Ovary (tissue), 3 donors: Measurements from ENCODE around the gene ADCY6.

Experiments
- EP300 ChIP-seq: sonication (generic); formaldehyde crosslinking; IDR thresholded peaks from one replicate; pipeline ENCODE4 v1.6.1; 2017; ENCODE audit warnings: antibody characterized with exemption
- POLR2A ChIP-seq: fragments of 450-650 bp; IDR thresholded peaks from one replicate; pipeline ENCODE4 v1.6.1; 2017; ENCODE audit warnings: antibody characterized with exemption, mild to moderate bottlenecking, moderate library complexity
- TF ChIP-seq, protein P1 (sequence below), 3 donors: fragments of 450-650 bp in 2 of 3; fragments of 200-600 bp in 1 of 3; IDR thresholded peaks; one replicate each; pipeline versions ENCODE4 v1.5.1 to v1.8.0; 2016 to 2022; ENCODE audit warnings: antibody characterized with exemption in 3 of 3, mild to moderate bottlenecking in 1 of 3
- donor health status: DM: no; HTN: no; CAD: no.

DNA sequence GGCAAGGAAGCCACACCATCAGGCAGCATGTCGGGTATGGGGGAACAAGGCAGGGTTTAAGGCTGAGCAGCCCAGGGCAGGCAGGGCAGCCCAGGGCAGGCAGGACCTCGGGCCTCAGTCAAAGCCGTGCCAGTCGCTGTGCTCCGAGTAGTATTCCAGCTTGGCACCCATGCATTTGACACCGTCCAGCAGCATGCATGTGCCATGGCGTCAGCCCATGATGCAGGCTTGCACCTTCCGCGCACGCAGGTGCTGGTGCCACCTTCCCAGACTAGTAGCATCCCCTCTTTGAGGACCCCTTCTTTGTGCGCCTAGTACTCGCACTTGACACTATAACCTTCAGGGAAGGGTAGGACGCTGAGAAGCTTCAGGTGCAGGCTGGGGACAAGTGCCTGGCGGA lies 11.6 kb upstream of the ADCY6 start:
- TF ChIP-seq, protein P1, sequence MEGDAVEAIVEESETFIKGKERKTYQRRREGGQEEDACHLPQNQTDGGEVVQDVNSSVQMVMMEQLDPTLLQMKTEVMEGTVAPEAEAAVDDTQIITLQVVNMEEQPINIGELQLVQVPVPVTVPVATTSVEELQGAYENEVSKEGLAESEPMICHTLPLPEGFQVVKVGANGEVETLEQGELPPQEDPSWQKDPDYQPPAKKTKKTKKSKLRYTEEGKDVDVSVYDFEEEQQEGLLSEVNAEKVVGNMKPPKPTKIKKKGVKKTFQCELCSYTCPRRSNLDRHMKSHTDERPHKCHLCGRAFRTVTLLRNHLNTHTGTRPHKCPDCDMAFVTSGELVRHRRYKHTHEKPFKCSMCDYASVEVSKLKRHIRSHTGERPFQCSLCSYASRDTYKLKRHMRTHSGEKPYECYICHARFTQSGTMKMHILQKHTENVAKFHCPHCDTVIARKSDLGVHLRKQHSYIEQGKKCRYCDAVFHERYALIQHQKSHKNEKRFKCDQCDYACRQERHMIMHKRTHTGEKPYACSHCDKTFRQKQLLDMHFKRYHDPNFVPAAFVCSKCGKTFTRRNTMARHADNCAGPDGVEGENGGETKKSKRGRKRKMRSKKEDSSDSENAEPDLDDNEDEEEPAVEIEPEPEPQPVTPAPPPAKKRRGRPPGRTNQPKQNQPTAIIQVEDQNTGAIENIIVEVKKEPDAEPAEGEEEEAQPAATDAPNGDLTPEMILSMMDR (IDR thresholded peaks at IDR 0.05), result no peak
- no peak for TF ChIP-seq EP300
- no peak for TF ChIP-seq POLR2A
